GM12874 (cell line): ENCODE measurements around the gene KLC4.

Source experiments
- TF ChIP-seq, protein P1 (sequence below): IDR thresholded peaks from 2 replicates; pipeline ENCODE4 v1.5.1; 2011; ENCODE audit warnings: low read depth, mild to moderate bottlenecking, control low read depth, low read length, moderate library complexity; ENCODE audit not compliant: insufficient read depth

The KLC4 gene

GRCh38 chr6:43120101-43120763 is 60.8 kb downstream of the KLC4 start:
- TF ChIP-seq, protein P1, sequence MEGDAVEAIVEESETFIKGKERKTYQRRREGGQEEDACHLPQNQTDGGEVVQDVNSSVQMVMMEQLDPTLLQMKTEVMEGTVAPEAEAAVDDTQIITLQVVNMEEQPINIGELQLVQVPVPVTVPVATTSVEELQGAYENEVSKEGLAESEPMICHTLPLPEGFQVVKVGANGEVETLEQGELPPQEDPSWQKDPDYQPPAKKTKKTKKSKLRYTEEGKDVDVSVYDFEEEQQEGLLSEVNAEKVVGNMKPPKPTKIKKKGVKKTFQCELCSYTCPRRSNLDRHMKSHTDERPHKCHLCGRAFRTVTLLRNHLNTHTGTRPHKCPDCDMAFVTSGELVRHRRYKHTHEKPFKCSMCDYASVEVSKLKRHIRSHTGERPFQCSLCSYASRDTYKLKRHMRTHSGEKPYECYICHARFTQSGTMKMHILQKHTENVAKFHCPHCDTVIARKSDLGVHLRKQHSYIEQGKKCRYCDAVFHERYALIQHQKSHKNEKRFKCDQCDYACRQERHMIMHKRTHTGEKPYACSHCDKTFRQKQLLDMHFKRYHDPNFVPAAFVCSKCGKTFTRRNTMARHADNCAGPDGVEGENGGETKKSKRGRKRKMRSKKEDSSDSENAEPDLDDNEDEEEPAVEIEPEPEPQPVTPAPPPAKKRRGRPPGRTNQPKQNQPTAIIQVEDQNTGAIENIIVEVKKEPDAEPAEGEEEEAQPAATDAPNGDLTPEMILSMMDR, result no peak

DNA sequence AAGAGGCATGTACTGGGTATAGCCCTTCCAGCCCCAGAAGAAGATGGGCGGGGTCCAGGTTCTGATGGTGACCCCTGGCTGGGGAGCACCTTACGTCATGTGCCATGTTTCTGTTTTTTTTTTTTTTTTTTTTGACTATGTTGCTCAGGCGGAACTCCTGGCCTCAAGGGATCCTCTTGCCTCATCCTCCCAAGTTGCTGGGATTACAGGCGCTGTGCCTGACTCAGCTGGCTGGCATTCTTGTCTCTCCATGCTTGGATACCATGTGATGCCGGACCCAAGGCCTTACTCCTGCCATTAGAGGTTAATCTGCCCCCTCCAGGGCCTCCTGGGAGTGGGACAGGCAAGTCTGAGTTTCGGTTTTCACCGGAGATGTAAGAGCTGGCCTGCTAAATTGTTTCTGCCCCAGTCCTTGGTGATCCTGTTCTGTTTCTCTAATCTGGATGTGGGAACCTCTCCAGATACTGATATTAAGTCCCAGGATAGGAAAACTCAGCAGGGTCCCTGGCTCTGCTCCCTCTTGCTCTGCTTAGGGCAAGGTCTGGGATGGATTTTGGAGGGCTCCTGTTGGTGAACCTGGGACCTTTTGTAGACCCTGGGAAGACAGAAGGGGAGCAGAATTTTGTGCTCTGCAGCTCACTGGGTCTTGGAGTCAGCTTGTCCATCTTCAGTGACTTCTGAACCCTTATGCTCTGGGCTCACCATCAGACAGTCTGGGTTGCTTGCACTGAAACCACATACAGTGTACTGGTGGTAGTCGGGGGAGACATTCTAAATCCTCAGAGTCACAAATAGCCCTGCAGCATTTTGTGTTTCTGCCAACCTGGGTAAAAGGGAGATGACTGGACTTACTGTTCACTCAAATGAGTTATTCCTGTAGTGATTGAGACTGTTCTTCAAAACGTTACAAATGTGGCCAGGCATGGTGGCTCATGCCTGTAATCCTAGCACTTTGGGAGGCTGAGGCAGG is 61.8 kb downstream of the KLC4 start:
- TF ChIP-seq, protein P1, result no peak

- TF ChIP-seq, protein P1, result no peak
Observed at GRCh38 chr6:43122146-43122545, 62.7 kb downstream of the KLC4 start.

GRCh38 chr6:43123461-43124314 is 64.3 kb downstream of the KLC4 start:
- TF ChIP-seq, protein P1, result no peak

DNA sequence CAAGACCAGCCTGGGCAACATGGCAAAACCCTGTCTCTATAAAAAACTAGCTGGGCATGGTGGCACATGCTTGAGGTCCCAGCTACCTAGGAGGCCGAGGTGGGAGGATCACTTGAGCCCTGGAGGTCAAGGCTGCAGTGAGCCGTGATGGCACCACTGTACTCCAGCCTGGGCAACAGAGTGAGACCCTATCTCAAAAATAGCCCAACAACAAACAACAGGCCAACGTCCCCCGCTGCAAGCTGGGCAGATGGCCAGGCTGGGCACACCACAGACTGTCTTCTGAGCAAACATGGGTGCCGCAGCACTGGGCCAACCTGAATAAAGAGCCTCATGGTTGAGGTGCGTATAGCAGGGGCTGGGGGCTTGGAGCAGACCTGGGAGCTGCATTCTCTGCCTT is 65.0 kb downstream of the KLC4 start:
- TF ChIP-seq, protein P1, result no peak
